Ishikawa (cell line): ENCODE data around the gene ACR.

Experiments
- EP300 ChIP-seq: IDR thresholded peaks from 2 replicates; pipeline ENCODE4 v1.6.1; 2012; ENCODE audit warnings: borderline replicate concordance
- TCF12 ChIP-seq: IDR thresholded peaks from 2 replicates; pipeline ENCODE4 v1.6.1; 2012; ENCODE audit warnings: low read depth
- YY1 ChIP-seq: IDR thresholded peaks from 2 replicates; pipeline ENCODE4 v1.6.1; 2012; ENCODE audit warnings: low read depth
- TF ChIP-seq, protein P1 (sequence below): IDR thresholded peaks from 2 replicates; pipeline ENCODE4 v1.6.1; 2012

DNA sequence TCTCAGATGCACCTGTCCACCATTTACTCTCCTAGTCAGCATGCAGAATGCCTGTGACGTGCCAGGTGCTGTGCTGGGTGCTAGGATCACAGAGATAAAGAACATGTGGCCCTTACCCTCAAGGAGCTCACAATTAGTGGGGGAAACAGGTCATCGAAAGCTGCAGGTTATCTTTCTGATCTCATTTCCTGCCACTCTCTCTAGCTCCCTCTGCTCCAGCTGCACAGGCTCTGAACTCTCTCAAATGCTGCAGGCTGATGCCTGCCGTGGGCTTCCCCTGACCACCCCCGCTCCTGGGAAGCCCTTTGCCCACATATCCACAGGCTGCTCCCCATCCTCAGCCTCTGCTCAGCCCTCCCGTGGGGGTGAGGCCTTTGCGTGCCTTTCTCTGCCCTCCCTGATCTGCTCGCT, 35.7 kb upstream of the ACR start:
- TF ChIP-seq, protein P1, sequence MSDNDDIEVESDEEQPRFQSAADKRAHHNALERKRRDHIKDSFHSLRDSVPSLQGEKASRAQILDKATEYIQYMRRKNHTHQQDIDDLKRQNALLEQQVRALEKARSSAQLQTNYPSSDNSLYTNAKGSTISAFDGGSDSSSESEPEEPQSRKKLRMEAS: no peak
- TF ChIP-seq EP300 (no peak), YY1 (no peak), TCF12 (no peak)
